Measurements from ENCODE around the gene ANXA3. TPM values are rescaled to one million over a fixed set of nuclear protein-coding genes. Genes with fewer than 3 reads are reported as not detected.
A peak's percentile ranks its signal among the peaks of the same experiment; 100 is the strongest.

Gene ANXA3
- total RNA-seq, 2 donors from 2014 or later = 5.1 TPM; not detected in 1

GRCh38 chr4:78652282-78652876 lies 100.8 kb downstream of the ANXA3 start:
- H3K4me1 Mint-ChIP-seq = peaks cover 12% of the 10 kb centered on the region
- H3K4me3 Mint-ChIP-seq = no peak overlapping the region
- peaks cover 4% of the 10 kb centered on the region for H3K36me3 Mint-ChIP-seq (ENCODE audit: low read depth)
- DNase-seq = no peak
- H3K27ac Mint-ChIP-seq = no peak overlapping the region
- no peak for ATAC-seq
- no peaks in the 10 kb centered on the region for H3K9me3 ChIP-seq (ENCODE audit: control insufficient read depth, low read length, poor library complexity, severe bottlenecking)
- H3K27me3 Mint-ChIP-seq = no peaks in the 10 kb centered on the region

- H3K4me1 Mint-ChIP-seq = peaks cover 21% of the 10 kb centered on the region
- peaks cover 4% of the 10 kb centered on the region for H3K36me3 Mint-ChIP-seq (ENCODE audit: low read depth)
- ATAC-seq = no peak
- H3K4me3 Mint-ChIP-seq = no peak overlapping the region
- DNase-seq = no peak
- no peak overlapping the region for H3K27ac Mint-ChIP-seq
- no peaks in the 10 kb centered on the region for H3K9me3 ChIP-seq (ENCODE audit: control insufficient read depth, low read length, poor library complexity, severe bottlenecking)
- H3K27me3 Mint-ChIP-seq = no peaks in the 10 kb centered on the region
These were observed 102.1 kb downstream of the ANXA3 start for GRCh38 chr4:78653655-78654054.

DNA sequence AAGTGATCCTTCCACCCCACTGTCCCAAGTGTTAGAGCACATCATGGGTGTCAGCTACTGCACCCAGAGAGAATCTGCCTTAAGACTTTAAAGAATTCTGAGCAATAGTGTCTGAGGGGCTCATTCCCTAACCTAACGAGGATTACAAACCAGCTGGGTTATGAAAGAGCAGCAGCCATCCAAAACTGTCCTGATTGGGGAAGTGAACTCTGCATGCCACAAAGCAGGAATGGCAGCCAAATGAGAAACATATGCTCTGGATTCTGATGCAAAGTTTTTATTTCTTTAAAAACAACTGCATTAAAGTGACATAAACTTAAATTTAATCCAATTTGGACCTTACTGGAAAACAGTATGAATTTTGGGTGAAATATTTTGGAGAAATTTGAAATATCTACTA lies 103.2 kb downstream of the ANXA3 start:
- ATAC-seq (no peak), DNase-seq (no peak)
- no peaks in the 10 kb centered on the region for H3K9me3 ChIP-seq (ENCODE audit: control insufficient read depth, low read length, poor library complexity, severe bottlenecking)
- no peaks in the 10 kb centered on the region for H3K27me3 Mint-ChIP-seq
- H3K4me3 Mint-ChIP-seq = no peak overlapping the region
- H3K36me3 Mint-ChIP-seq (ENCODE audit: low read depth) = peaks cover 4% of the 10 kb centered on the region
- peaks cover 26% of the 10 kb centered on the region for H3K4me1 Mint-ChIP-seq
- no peak overlapping the region for H3K27ac Mint-ChIP-seq

- Mint-ChIP-seq H3K27ac (peak overlapping the region; percentile 81), H3K4me3 (peak overlapping the region; percentile 87), H3K4me1 (peaks cover 26% of the 10 kb centered on the region), H3K36me3 (ENCODE audit: low read depth) (peaks cover 4% of the 10 kb centered on the region), H3K27me3 (peaks cover 4% of the 10 kb centered on the region)
- DNase-seq = no peak
- ATAC-seq = peak; percentile 37
- no peaks in the 10 kb centered on the region for H3K9me3 ChIP-seq (ENCODE audit: control insufficient read depth, low read length, poor library complexity, severe bottlenecking)
These were observed 105.4 kb downstream of the ANXA3 start for GRCh38 chr4:78656968-78657445.

DNA sequence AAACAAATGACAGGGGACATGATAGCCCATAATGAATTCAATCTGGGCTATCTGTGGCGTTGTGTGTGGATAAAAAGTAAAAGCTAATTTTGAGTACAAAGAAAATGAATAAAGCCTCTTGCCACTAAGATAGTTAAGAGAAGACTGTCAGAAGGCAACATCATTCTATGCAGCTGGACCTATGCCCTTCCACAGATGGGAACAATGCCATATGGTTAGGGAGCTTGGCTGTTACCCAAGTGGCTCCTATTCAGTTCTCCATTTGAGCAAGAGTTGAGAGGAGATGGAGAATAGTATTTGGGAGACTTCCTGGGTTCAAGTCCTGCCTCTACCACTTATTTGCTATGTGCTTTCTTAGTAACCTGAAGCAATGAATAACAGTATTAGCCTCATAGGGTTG lies 107.7 kb downstream of the ANXA3 start:
- H3K9me3 ChIP-seq (ENCODE audit: control insufficient read depth, low read length, poor library complexity, severe bottlenecking) = no peaks in the 10 kb centered on the region
- Mint-ChIP-seq H3K4me1 (peaks cover 26% of the 10 kb centered on the region), H3K27ac (no peak overlapping the region), H3K27me3 (peaks cover 9% of the 10 kb centered on the region), H3K4me3 (no peak overlapping the region), H3K36me3 (ENCODE audit: low read depth) (peaks cover 5% of the 10 kb centered on the region)
- ATAC-seq = no peak
- DNase-seq = no peak

- DNase-seq = no peak
- no peaks in the 10 kb centered on the region for H3K9me3 ChIP-seq (ENCODE audit: control insufficient read depth, low read length, poor library complexity, severe bottlenecking)
- Mint-ChIP-seq H3K4me1 (peaks cover 28% of the 10 kb centered on the region), H3K27ac (no peak overlapping the region), H3K36me3 (ENCODE audit: low read depth) (peaks cover 6% of the 10 kb centered on the region), H3K27me3 (peaks cover 13% of the 10 kb centered on the region), H3K4me3 (no peak overlapping the region)
- no peak for ATAC-seq
These were observed 108.1 kb downstream of the ANXA3 start for GRCh38 chr4:78659665-78660064.

Other genes with a start within 250 kb of the ANXA3 start
- gene BMP2K, start 224.6 kb downstream of the ANXA3 start, total RNA-seq = 10 to 100 TPM in 1 of 2 donors, 1 to 10 TPM in 1; 6.9 to 11.2 TPM

Measured in T-helper 17 cell (primary cell).